K562 (cell line): ENCODE measurements around the gene RSPRY1. TPM values are rescaled to one million over a fixed set of nuclear protein-coding genes. Genes with fewer than 3 reads are reported as not detected.

ENCODE experiments used
- ATAC-seq: fragments of 200-7000 bp; cut with Tn5 transposase; 3 replicates; pipeline ENCODE4 v1.9.1; 2020; ENCODE audit warnings: moderate library complexity
- Bru-seq: library from RNA; stranded (reverse); fragments of 400-500 nt; gene quantifications from one replicate; lab custom pipeline; 2021; lab: Mats Ljungman, UMichigan
- BruChase-seq, 2 experiments: library from RNA; stranded (reverse); fragments of 400-500 nt; gene quantifications; one replicate each; lab custom pipeline; 2021; lab: Mats Ljungman, UMichigan
- BruUV-seq: library from RNA; stranded (reverse); fragments of 400-500 nt; replicated peaks from 2 replicates; lab custom pipeline; 2021; lab: Mats Ljungman, UMichigan
- CTCF ChIA-PET: fragments of 300-600 bp; formaldehyde crosslinking; extraction: SDS; loops from one replicate; lab custom pipeline; 2021; ENCODE audit warnings: low intra/inter-chr PET ratio; lab: Yijun Ruan, JAX
- POLR2A ChIA-PET: fragments of 300-600, 350-650 bp; sonication (Branson Sonifier 250); formaldehyde crosslinking; extraction: SDS; loops from one replicate; lab custom pipeline; 2021; ENCODE audit warnings: antibody characterized with exemption, inconsistent platforms; lab: Yijun Ruan, JAX
- DNase-seq, 4 experiments: peaks; one replicate each; pipeline versions ENCODE4 v3.0.0 to v3.0.0-alpha.2; 2011 to 2018; ENCODE audit warnings: low spot score in 3 of 4, mixed read lengths in 3 of 4; ENCODE audit errors: extremely low read depth in 1 of 4
- FAIRE-seq: peaks from 2 replicates; lab custom pipeline; 2011; peaks lifted over from hg19 to GRCh38; lab: Jason Lieb, UNC
- H2AFZ ChIP-seq: 2 replicates; pipeline ENCODE4 v1.6.0; 2011; ENCODE audit warnings: low read depth, low read length, control low read depth, inconsistent platforms
- H3K27ac ChIP-seq: fragments of 200-600 bp; 3 replicates; pipeline ENCODE4 v1.8.0; 2011; ENCODE audit warnings: low read depth, mild to moderate bottlenecking, control low read depth, inconsistent platforms, low read length, moderate library complexity, mixed read lengths; ENCODE audit errors: extremely low read depth
- H3K27me3 ChIP-seq, 2 experiments: fragments of 300-600 bp in 1 of 2; 2 replicates in 1 of 2; 3 replicates in 1 of 2; pipeline versions ENCODE4 v1.6.0 to v1.8.0; 2011; ENCODE audit warnings: inconsistent platforms in 2 of 2, low read length in 2 of 2, mild to moderate bottlenecking in 1 of 2, mixed read lengths in 1 of 2, moderate library complexity in 1 of 2; ENCODE audit not compliant: control insufficient read depth in 2 of 2, insufficient read depth in 2 of 2
- H3K36me3 ChIP-seq: fragments of 300-600 bp; 3 replicates; pipeline ENCODE4 v1.8.0; 2011; ENCODE audit warnings: mild to moderate bottlenecking, low read length, inconsistent platforms; ENCODE audit not compliant: control insufficient read depth, insufficient read depth
- H3K4me1 ChIP-seq, 2 experiments: fragments of 200-600 bp in 1 of 2; replicated peaks in 1 of 2; 2 replicates in 1 of 2; 3 replicates in 1 of 2; pipeline versions ENCODE4 v1.5.1 to v1.8.0; 2011; ENCODE audit warnings: inconsistent platforms in 2 of 2, low read length in 2 of 2, mild to moderate bottlenecking in 1 of 2, mixed read lengths in 1 of 2, moderate library complexity in 1 of 2; ENCODE audit not compliant: control insufficient read depth in 2 of 2, insufficient read depth in 2 of 2
- H3K4me2 ChIP-seq: 2 replicates; pipeline ENCODE4 v1.6.1; 2011; ENCODE audit warnings: low read length, control low read depth, inconsistent platforms, mixed read lengths; ENCODE audit not compliant: insufficient read depth
- H3K4me3 ChIP-seq: fragments of 200-600 bp; sonication (generic), shearing (Covaris generic); 2 replicates; pipeline ENCODE4 v1.5.1; 2016; ENCODE audit warnings: control low read depth, inconsistent platforms
- H3K79me2 ChIP-seq: fragments of 200-600 bp; 3 replicates; pipeline ENCODE4 v1.8.0; 2011; ENCODE audit warnings: low read length, inconsistent platforms; ENCODE audit not compliant: control insufficient read depth, insufficient read depth
- H3K9ac ChIP-seq, 2 experiments: 2 replicates each; pipeline versions ENCODE4 v1.6.0 to v1.6.1; 2011; ENCODE audit warnings: low read depth in 2 of 2, low read length in 2 of 2, control low read depth in 1 of 2, inconsistent platforms in 1 of 2, mild to moderate bottlenecking in 1 of 2, mixed read lengths in 1 of 2; ENCODE audit not compliant: insufficient read depth in 1 of 2
- H3K9me1 ChIP-seq: one replicate; pipeline ENCODE4 v1.6.0; 2011; ENCODE audit warnings: inconsistent platforms, mild to moderate bottlenecking, low read length, moderate library complexity; ENCODE audit not compliant: control insufficient read depth, insufficient read depth
- H3K9me3 ChIP-seq: replicated peaks from 2 replicates; pipeline ENCODE4 v1.5.1; 2011; ENCODE audit warnings: low read depth, low read length, inconsistent platforms; ENCODE audit not compliant: control insufficient read depth, insufficient read depth
- H4K20me1 ChIP-seq: replicated peaks from 2 replicates; pipeline ENCODE4 v1.6.1; 2011; ENCODE audit warnings: low read length, inconsistent platforms, mixed read lengths; ENCODE audit not compliant: control insufficient read depth, insufficient read depth
- CHAMP1 ChIP-seq: fragments of 450-650 bp; IDR thresholded peaks from 2 replicates; pipeline ENCODE4 v1.6.1; 2016; ENCODE audit warnings: mild to moderate bottlenecking
- ETS1 ChIP-seq: conservative IDR thresholded peaks from 2 replicates; pipeline ENCODE4 v1.6.1; 2011; ENCODE audit warnings: low read depth, mild to moderate bottlenecking, low read length; ENCODE audit not compliant: control insufficient read depth
- JUND ChIP-seq, 2 experiments: IDR thresholded peaks; 2 replicates in 1 of 2; 3 replicates in 1 of 2; pipeline ENCODE4 v1.6.1; 2011; ENCODE audit warnings: borderline replicate concordance in 2 of 2, low read depth in 2 of 2, low read length in 2 of 2, improper control_type of control experiment in 1 of 2, missing biosample characterization in 1 of 2, missing genetic modification characterization in 1 of 2, missing genetic modification reagents in 1 of 2
- MAX ChIP-seq: sonication (generic); formaldehyde crosslinking; IDR thresholded peaks from 2 replicates; pipeline ENCODE4 v1.9.0; 2022; ENCODE audit warnings: mild to moderate bottlenecking, missing genetic modification reagents
- MAZ ChIP-seq, 2 experiments: fragments of 450-650 bp in 1 of 2; sonication (generic) in 1 of 2; formaldehyde crosslinking; IDR thresholded peaks in 1 of 2; conservative IDR thresholded peaks in 1 of 2; 2 replicates each; pipeline versions ENCODE4 v1.4.0 to v1.5.0; 2020; ENCODE audit warnings: mild to moderate bottlenecking in 1 of 2, missing genetic modification reagents in 1 of 2
- PHF21A ChIP-seq: fragments of 450-650 bp; IDR thresholded peaks from 2 replicates; pipeline ENCODE4 v1.6.1; 2017; ENCODE audit warnings: low read depth, borderline replicate concordance
- ZEB2 ChIP-seq: fragments of 450-650 bp; IDR thresholded peaks from 2 replicates; pipeline ENCODE4 v1.6.1; 2016
- ZNF212 ChIP-seq: fragments of 450-650 bp; formaldehyde crosslinking; IDR thresholded peaks from 2 replicates; pipeline ENCODE4 v1.4.0; 2020; ENCODE audit warnings: mild to moderate bottlenecking
- ZNF589 ChIP-seq: fragments of 200-800 bp; sonication (Bioruptor generic); IDR thresholded peaks from 2 replicates; pipeline ENCODE4 v1.6.1; 2016; ENCODE audit warnings: low read depth, missing genetic modification characterization, missing compliant biosample characterization
- WGBS: fragments of 100-300 bp; shearing (Covaris generic); methylation state at CpG from one replicate; pipeline ENCODE4 v1.1.6; 2016; ENCODE audit warnings: low coverage, mixed read lengths; ENCODE audit not compliant: insufficient coverage; ENCODE audit errors: missing lambda C conversion rate; 5-methylcytosine and 5-hydroxymethylcytosine counted together
- in situ Hi-C: fragments of 300-500 bp; cut with MboI; formaldehyde crosslinking; loops from 4 replicates; pipeline ENCODE4 v1.15.0; 2018; ENCODE audit warnings: inconsistent platforms, mixed read lengths
- intact Hi-C: fragments of 100-400 bp; cut with micrococcal nuclease; formaldehyde crosslinking; loops from 2 replicates; pipeline ENCODE4 v1.14.2; 2022
- long read RNA-seq, 3 experiments: library from polyadenylated mRNA in 2 of 3; library from RNA in 1 of 3; unstranded in 2 of 3; stranded (forward) in 1 of 3; transcript quantifications; one replicate each; pipeline ENCODE4 v2.0.0, GENCODE V29; 2019 to 2022
- polyA minus RNA-seq, 3 experiments: library from RNA; depleted of rRNA, polyadenylated mRNA; stranded (reverse); fragments of >200 nt; gene quantifications; 2 replicates each; pipeline ENCODE4 v1.2.3, GENCODE V29; 2011
- polyA plus RNA-seq, 8 experiments: library from polyadenylated mRNA; depleted of rRNA in 4 of 8; stranded (reverse) in 5 of 8; unstranded in 3 of 8; fragments of >200 nt; fragmentation: Nextera tagmentation in 2 of 8; fragmentation: Illumina TruSeq in 1 of 8; extraction: Ambion mirVana in 2 of 8; extraction: Trizol in 1 of 8; gene quantifications; 2 replicates each; pipeline versions ENCODE4 v1.2.1 to v1.2.3, GENCODE V29; 2011 to 2014; ENCODE audit warnings: inconsistent platforms in 1 of 8, missing spikeins in 1 of 8
- total RNA-seq, 7 experiments: library from RNA; depleted of rRNA in 6 of 7; stranded (reverse); fragments of >200 nt in 6 of 7; fragmentation: Illumina TruSeq in 2 of 7; extraction: Trizol in 2 of 7; gene quantifications; 2 replicates each; pipeline versions ENCODE4 v1.2.1 to v1.2.3, GENCODE V29; 2011 to 2021; ENCODE audit warnings: low replicate concordance in 1 of 7

RSPRY1 gene
- 60.1 and 86.3 TPM in 2 replicates for total RNA-seq (2011; cell fraction: chromatin; rRNA removed; ENCODE audit: low replicate concordance)
- total RNA-seq (2011; cell fraction: nucleolus; rRNA removed): 29.9 and 41.0 TPM in 2 replicates
- 44.0 and 48.0 TPM in 2 replicates for total RNA-seq (2011; cell fraction: nucleoplasm; rRNA removed)
- 14.5 and 20.0 TPM in 2 replicates for total RNA-seq (2014; rRNA removed)
- total RNA-seq (2014; rRNA removed; fragmentation: Illumina TruSeq; extraction: Trizol): 25.5 and 26.3 TPM in 2 replicates
- total RNA-seq (2015; rRNA removed; fragmentation: Illumina TruSeq; extraction: Trizol): 25.2 and 27.8 TPM in 2 replicates
- total RNA-seq (2021): 20.8 and 22.7 TPM in 2 replicates
- polyA plus RNA-seq (2011; rRNA removed): 25.4 and 28.0 TPM in 2 replicates
- polyA plus RNA-seq (2011; cell fraction: cytosol; rRNA removed): 10.7 and 15.7 TPM in 2 replicates
- 21.4 and 28.5 TPM in 2 replicates for polyA plus RNA-seq (2011; cell fraction: nucleus; rRNA removed)
- 11.1 and 11.4 TPM in 2 replicates for polyA plus RNA-seq (2012)
- polyA plus RNA-seq (2014; fragmentation: Illumina TruSeq; extraction: Trizol): 17.6 and 23.1 TPM in 2 replicates
- 10 to 100 TPM; 10.2 to 13.4 TPM for polyA plus RNA-seq (2014; fragmentation: Nextera tagmentation; extraction: Ambion mirVana)
- 15.0 and 17.5 TPM in 2 replicates for polyA plus RNA-seq (2014; rRNA removed)
- 61.4 and 62.4 TPM in 2 replicates for polyA minus RNA-seq (2011; rRNA and poly(A)+ RNA removed)
- 31.9 and 34.4 TPM in 2 replicates for polyA minus RNA-seq (2011; cell fraction: cytosol; rRNA and poly(A)+ RNA removed)
- polyA minus RNA-seq (2011; cell fraction: nucleus; rRNA and poly(A)+ RNA removed): 26.1 and 51.2 TPM in 2 replicates
- Bru-seq, nascent RNA: percentile 72 among the genes with signal in this experiment
- percentile 80 among the genes with signal in this experiment for BruChase-seq, experiment 1, labeled RNA remaining after a 2-hour chase
- BruChase-seq, experiment 2, labeled RNA remaining after a 6-hour chase: percentile 81 among the genes with signal in this experiment
- long read RNA-seq, experiment 1, transcript RSPRY1-201 (15 exons, 3,547 nt): major isoform, 62 of 162 reads
- long read RNA-seq, experiment 1, transcript RSPRY1-202 (15 exons, 3,586 nt): minor isoform, 22 of 162 reads
- long read RNA-seq, experiment 1, partial matches to known transcripts: 19 of 162 reads
- long read RNA-seq, experiment 1, other reads (novel, unspliced or antisense): 59 of 162 reads
- long read RNA-seq, experiment 2, partial matches to known transcripts: 0 of 13 reads
- long read RNA-seq, experiment 2, other reads (novel, unspliced or antisense): 12 of 13 reads
- long read RNA-seq, experiment 3, partial matches to known transcripts: 2 of 12 reads
- long read RNA-seq, experiment 3, other reads (novel, unspliced or antisense): 7 of 12 reads

- peak within 1 kb of the TSS; percentile 94 for H3K4me3 ChIP-seq
- FAIRE-seq: peak; percentile 99
- no peak for TF ChIP-seq ZNF212 (CRISPR knock-in tag)
- TF ChIP-seq CHAMP1: no peak
- TF ChIP-seq JUND (IDR thresholded peaks at IDR 0.05; ENCODE audit: borderline replicate concordance, low read depth, low read length): no peak
- TF ChIP-seq JUND (tag; IDR thresholded peaks at IDR 0.05; ENCODE audit: borderline replicate concordance, low read depth, low read length): no peak
- peak; percentile 78 to 85 for TF ChIP-seq MAZ (CRISPR knock-in tag; conservative IDR thresholded peaks at IDR 0.05 in 1 of 2, IDR thresholded peaks at IDR 0.05 in 1 of 2)
- TF ChIP-seq PHF21A: no peak
- no peak for TF ChIP-seq ZEB2
- 0 out of 2 replicates have a peak, but pooled peaks have one; percentile 17 for TF ChIP-seq ETS1
- peak; percentile 42; the same call in 1 of the 2 replicates for TF ChIP-seq ZNF589 (CRISPR knock-in tag)
- peak; percentile 57; the same call in 1 of the 2 replicates for TF ChIP-seq MAX
These were observed at the start of gene RSPRY1, which contains the start of gene PSME3IP1 for GRCh38 chr16:57185945-57186871. Gene RSPRY1, plus strand, starts transcription at chr16:57186329. Its CDS starts 18,330 bp downstream, at chr16:57204659. Gene PSME3IP1, minus strand, starts transcription at chr16:57186039. Its CDS starts 12,185 bp downstream, at chr16:57173854.

More at GRCh38 chr16:57185945-57186871, at the start of gene RSPRY1, which contains the start of gene PSME3IP1:
- BruUV-seq: no TSS peak
- POLR2A ChIA-PET: interaction anchor here (0.6 to 1.2 kb wide), 17 partner anchors 9 to 1273 kb away, joined by 3 to 8 read pairs (median 3); partner anchors contain the start of gene ARL2BP
- intact Hi-C loops (loop anchor here (2.0 kb wide), 1 partner anchor 113 kb away; no protein-coding TSS in a partner anchor), in situ Hi-C loops (no loop called here)
- CTCF ChIA-PET: interaction anchor here (0.6 kb wide), 1 partner anchor 26 kb away, joined by 3 read pairs; no protein-coding TSS in a partner anchor
- peak within 1 kb of the TSS; percentile 91 to 97 for H3K9ac ChIP-seq
- H3K27ac ChIP-seq: peak within 1 kb of the TSS; percentile 93
- H3K27me3 ChIP-seq: no peaks in the 10 kb centered on the region
- peaks cover 94% of the 10 kb centered on the region for H3K79me2 ChIP-seq
- ATAC-seq (peak; percentile 94), DNase-seq (peak; percentile 99 to 100 (median 100))
- H3K9me3 ChIP-seq: no peaks in the 10 kb centered on the region
- no peaks in the 10 kb centered on the region for H3K9me1 ChIP-seq
- peaks cover 6 to 9% of the 10 kb centered on the region in 2 experiments for H3K4me1 ChIP-seq
- H3K4me2 ChIP-seq: peak within 1 kb of the TSS; percentile 97
- no peaks in the 10 kb centered on the region for H4K20me1 ChIP-seq
- H3K36me3 ChIP-seq: peaks cover 7% of the 10 kb centered on the region; the same call in 1 of the 3 replicates
- under 1% methylated on average over 37 of the region's 64 CpGs for WGBS
- peak within 1 kb of the TSS; percentile 91 for H2AFZ ChIP-seq
